Measurements from ENCODE around the gene KATNAL2. TPM values are rescaled to one million over a fixed set of nuclear protein-coding genes. Genes with fewer than 3 reads are reported as not detected.

The KATNAL2 gene
- total RNA-seq, 1 experiment from 2014 or later = 21.7 TPM

DNA sequence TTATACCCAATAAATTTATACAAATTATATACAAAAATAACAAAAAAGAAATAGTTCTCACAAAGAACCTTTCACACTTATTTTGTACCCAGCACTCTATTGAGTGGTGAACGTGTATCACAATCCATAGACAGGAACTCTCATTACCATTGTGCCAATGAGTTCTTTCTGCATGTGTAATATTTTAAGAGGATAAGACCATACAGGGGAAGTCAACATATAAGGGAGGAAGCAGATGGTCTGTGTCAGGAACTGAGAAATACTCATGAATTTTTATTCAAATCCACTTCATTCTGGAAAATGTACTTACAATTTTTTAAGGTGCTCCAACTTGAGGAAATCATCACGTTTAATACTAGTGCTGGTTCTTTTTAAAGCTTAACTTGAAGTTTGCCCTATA, 145.1 kb downstream of the KATNAL2 start:
- H4K5ac ChIP-seq (ENCODE audit: insufficient read length, low read depth, low read length) = no peak overlapping the region
- H3K27ac Mint-ChIP-seq = no peak overlapping the region
- no peaks in the 10 kb centered on the region for H3K27me3 ChIP-seq (ENCODE audit: insufficient read depth, low read length)
- H3K14ac ChIP-seq (ENCODE audit: insufficient read depth, low read length) = no peak overlapping the region
- no peak overlapping the region for H3K4me3 Mint-ChIP-seq
- no peak for DNase-seq
- no peak overlapping the region for H3K9ac ChIP-seq (ENCODE audit: extremely low read depth, insufficient read length, low read length)
- H3K18ac ChIP-seq (ENCODE audit: insufficient read length, low read depth, low read length) = no peak overlapping the region
- H3K27ac ChIP-seq (ENCODE audit: insufficient read length, low read depth, low read length) = no peak overlapping the region
- no peaks in the 10 kb centered on the region for H3K9me3 Mint-ChIP-seq
- H2BK15ac ChIP-seq (ENCODE audit: low read depth, low read length) = no peak overlapping the region
- TF ChIP-seq, protein P1, sequence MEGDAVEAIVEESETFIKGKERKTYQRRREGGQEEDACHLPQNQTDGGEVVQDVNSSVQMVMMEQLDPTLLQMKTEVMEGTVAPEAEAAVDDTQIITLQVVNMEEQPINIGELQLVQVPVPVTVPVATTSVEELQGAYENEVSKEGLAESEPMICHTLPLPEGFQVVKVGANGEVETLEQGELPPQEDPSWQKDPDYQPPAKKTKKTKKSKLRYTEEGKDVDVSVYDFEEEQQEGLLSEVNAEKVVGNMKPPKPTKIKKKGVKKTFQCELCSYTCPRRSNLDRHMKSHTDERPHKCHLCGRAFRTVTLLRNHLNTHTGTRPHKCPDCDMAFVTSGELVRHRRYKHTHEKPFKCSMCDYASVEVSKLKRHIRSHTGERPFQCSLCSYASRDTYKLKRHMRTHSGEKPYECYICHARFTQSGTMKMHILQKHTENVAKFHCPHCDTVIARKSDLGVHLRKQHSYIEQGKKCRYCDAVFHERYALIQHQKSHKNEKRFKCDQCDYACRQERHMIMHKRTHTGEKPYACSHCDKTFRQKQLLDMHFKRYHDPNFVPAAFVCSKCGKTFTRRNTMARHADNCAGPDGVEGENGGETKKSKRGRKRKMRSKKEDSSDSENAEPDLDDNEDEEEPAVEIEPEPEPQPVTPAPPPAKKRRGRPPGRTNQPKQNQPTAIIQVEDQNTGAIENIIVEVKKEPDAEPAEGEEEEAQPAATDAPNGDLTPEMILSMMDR (conservative IDR thresholded peaks at IDR 0.05) = no peak
- no peak overlapping the region for H2BK120ac ChIP-seq (ENCODE audit: low read depth, low read length, poor library complexity, severe bottlenecking)
- H2BK5ac ChIP-seq (ENCODE audit: insufficient read length, low read length) = no peak overlapping the region
- H3K9me3 ChIP-seq (ENCODE audit: control insufficient read depth, low read depth, low read length) = no peaks in the 10 kb centered on the region
- H3K36me3 Mint-ChIP-seq (ENCODE audit: insufficient read depth in 1 of 3, low read depth in 3 of 3) = peaks cover 0 to 2% (median 2%) of the 10 kb centered on the region in 3 experiments; a peak in 3 of 7 replicates
- H4K20me1 ChIP-seq (ENCODE audit: control insufficient read depth, insufficient read depth, insufficient read length) = no peaks in the 10 kb centered on the region
- no peak overlapping the region for H4K91ac ChIP-seq (ENCODE audit: insufficient read length, low read depth, low read length)
- no peak overlapping the region for H3K56ac ChIP-seq (ENCODE audit: insufficient read length, low read depth, low read length)
- no peak overlapping the region for H4K8ac ChIP-seq (replicated peaks; ENCODE audit: insufficient read length, low read depth, low read length)
- H2BK12ac ChIP-seq (ENCODE audit: insufficient read length, low read depth, low read length) = no peak overlapping the region
- H3T11ph ChIP-seq (ENCODE audit: low read length) = no peak overlapping the region
- H3K79me2 ChIP-seq (ENCODE audit: insufficient read depth, low read length) = no peaks in the 10 kb centered on the region
- WGBS (ENCODE audit: extremely low coverage, insufficient read length, low lambda C conversion rate) = no CpG with 5 or more reads among the region's 2 CpGs
- no peak overlapping the region for H3K23ac ChIP-seq (ENCODE audit: insufficient read length, low read depth, low read length)
- H3K79me1 ChIP-seq (ENCODE audit: insufficient read depth, low read depth, low read length, poor library complexity, severe bottlenecking) = no peaks in the 10 kb centered on the region
- H3K4me2 ChIP-seq (ENCODE audit: insufficient read depth, insufficient read length, low read length) = no peak overlapping the region
- H2AK5ac ChIP-seq (ENCODE audit: insufficient read length, low read length) = no peak overlapping the region
- no peaks in the 10 kb centered on the region for H3K4me1 ChIP-seq (ENCODE audit: insufficient read depth, low read length)
- no peak overlapping the region for H2BK20ac ChIP-seq (ENCODE audit: low read depth, low read length, poor library complexity, severe bottlenecking)
- H2AFZ ChIP-seq (ENCODE audit: low read length) = no peak overlapping the region
- H3K4ac ChIP-seq (ENCODE audit: low read depth, low read length) = no peak overlapping the region
- no peaks in the 10 kb centered on the region; the same call in 1 of the 2 replicates for H3K27me3 Mint-ChIP-seq (ENCODE audit: low read depth)
- peaks cover 4 to 7% of the 10 kb centered on the region in 2 experiments; a peak in 3 of 4 replicates for H3K4me1 Mint-ChIP-seq
- H3K23me2 ChIP-seq (ENCODE audit: insufficient read length, low read depth, low read length, poor library complexity, severe bottlenecking) = no peaks in the 10 kb centered on the region
